ENCODE measurements around the gene PPP5C.
A peak's percentile ranks its signal among the peaks of the same experiment; 100 is the strongest.

Gene PPP5C

GRCh38 chr19:46328079-46328478 is 18.8 kb upstream of the PPP5C start:
- DNase-seq = no peak
- intact Hi-C loops (cut with DNase I) = no loop called here

GRCh38 chr19:46330319-46330918 is 16.5 kb upstream of the PPP5C start:
- peak in 1 of 10 donors; percentile 24 for DNase-seq
- intact Hi-C loops (cut with DNase I) = no loop called here

- DNase-seq = peak in 1 of 10 donors; percentile 4
- intact Hi-C loops (cut with DNase I) = no loop called here
Measured at GRCh38 chr19:46337487-46337886, 9.4 kb upstream of the PPP5C start.

GRCh38 chr19:46339446-46339845 is 7.4 kb upstream of the PPP5C start:
- intact Hi-C loops (cut with DNase I) = no loop called here
- peak in 1 of 10 donors; percentile 36 for DNase-seq

- peak in 1 of 10 donors; percentile 43 for DNase-seq
- intact Hi-C loops (cut with DNase I) = no loop called here
Measured at GRCh38 chr19:46340051-46340659, 6.7 kb upstream of the PPP5C start.

- intact Hi-C loops (cut with DNase I) = no loop called here
Measured at GRCh38 chr19:46341937-46342336, 5.0 kb upstream of the PPP5C start.

GRCh38 chr19:46344363-46344762 is 2.5 kb upstream of the PPP5C start:
- DNase-seq = no peak
- intact Hi-C loops (cut with DNase I) = no loop called here

More at GRCh38 chr19:46341937-46342336, 5.0 kb upstream of the PPP5C start:
- no peak for DNase-seq

GRCh38 chr19:46345157-46345556 is 1.7 kb upstream of the PPP5C start:
- intact Hi-C loops (cut with DNase I) = loop anchor here (5.0 kb wide), 1 partner anchor 63 kb away; no protein-coding TSS in a partner anchor
- no peak for DNase-seq

- intact Hi-C loops (cut with DNase I) = loop anchor here (5.0 kb wide), 1 partner anchor 65 kb away; no protein-coding TSS in a partner anchor
- no peak for DNase-seq
Measured at GRCh38 chr19:46347572-46347883, 641 bp downstream of the PPP5C start.

GRCh38 chr19:46347985-46348384 is 1.1 kb downstream of the PPP5C start:
- DNase-seq = no peak
- intact Hi-C loops (cut with DNase I) = loop anchor here (5.0 kb wide), 1 partner anchor 66 kb away; no protein-coding TSS in a partner anchor

GRCh38 chr19:46349311-46349993 is 2.6 kb downstream of the PPP5C start:
- peak in 1 of 10 donors; percentile 13 for DNase-seq
- intact Hi-C loops (cut with DNase I) = loop anchor here (5.0 kb wide), 1 partner anchor 67 kb away; no protein-coding TSS in a partner anchor

GRCh38 chr19:46350029-46350757 is 3.3 kb downstream of the PPP5C start:
- intact Hi-C loops (cut with DNase I) = no loop called here
- peak in 2 of 10 donors; percentile 71 to 78 for DNase-seq

- intact Hi-C loops (cut with DNase I) = no loop called here
- DNase-seq = peak in 2 of 10 donors; percentile 17 to 26
Measured at GRCh38 chr19:46350758-46351159, 3.9 kb downstream of the PPP5C start.

GRCh38 chr19:46351241-46352041 is 4.6 kb downstream of the PPP5C start:
- intact Hi-C loops (cut with DNase I) = no loop called here
- peak in 3 of 10 donors; percentile 68 to 84 (median 82) for DNase-seq

GRCh38 chr19:46353730-46354528 is 7.0 kb downstream of the PPP5C start:
- peak in 3 of 10 donors; percentile 69 to 76 (median 73) for DNase-seq
- intact Hi-C loops (cut with DNase I) = no loop called here

- intact Hi-C loops (cut with DNase I) = no loop called here
- DNase-seq = peak in 3 of 10 donors; percentile 33 to 66 (median 64)
Measured at GRCh38 chr19:46355234-46356148, 8.6 kb downstream of the PPP5C start.

- DNase-seq = peak in 2 of 10 donors; percentile 46 to 53
- intact Hi-C loops (cut with DNase I) = no loop called here
Measured at GRCh38 chr19:46356149-46357055, 9.5 kb downstream of the PPP5C start.
